ENCODE data around the gene RMND1. TPM values are rescaled to one million over a fixed set of nuclear protein-coding genes. Genes with fewer than 3 reads are reported as not detected.
"Not testable (repeated sequence)": the region's sequence is repeated elsewhere in the genome, so short reads cannot be mapped to it uniquely, and the experiment has no call there.

RMND1 gene
- total and polyA plus RNA-seq, 2 donors from 2014 or later: 18.3 to 33.7 TPM

GRCh38 chr6:151357758-151358436 lies 94.0 kb downstream of the RMND1 start:
- no peak for FAIRE-seq
- no peak overlapping the region for H3K27ac ChIP-seq (ENCODE audit: low read depth in 2 of 2, low read length in 2 of 2)

GRCh38 chr6:151356983-151357382 lies 94.9 kb downstream of the RMND1 start:
- intact Hi-C loops (cut with DNase I); H3K4me1 ChIP-seq (ENCODE audit: control insufficient read depth in 2 of 3, insufficient read depth in 2 of 3, low read depth in 1 of 3, low read length in 3 of 3); H3K9ac ChIP-seq (ENCODE audit: low read length in 3 of 3); H3K27ac ChIP-seq (ENCODE audit: low read depth in 2 of 2, low read length in 2 of 2); FAIRE-seq; H3K9me3 ChIP-seq (ENCODE audit: control insufficient read depth in 2 of 3, insufficient read depth in 1 of 3, low read length in 3 of 3); H3K27me3 ChIP-seq (ENCODE audit: control insufficient read depth, insufficient read depth, low read length); H3K4me3 ChIP-seq (ENCODE audit: low read length in 3 of 3); DNase-seq; H3K36me3 ChIP-seq (ENCODE audit: control insufficient read depth in 2 of 3, insufficient read depth in 3 of 3, low read length in 3 of 3): not testable (repeated sequence)

More at GRCh38 chr6:151357758-151358436, 94.0 kb downstream of the RMND1 start:
- Histone ChIP-seq H3K4me3 (ENCODE audit: low read length in 3 of 3) (no peak overlapping the region), H3K9ac (ENCODE audit: low read length in 3 of 3) (no peak overlapping the region), H3K9me3 (ENCODE audit: control insufficient read depth in 2 of 3, insufficient read depth in 1 of 3, low read length in 3 of 3) (no peaks in the 10 kb centered on the region), H3K4me1 (ENCODE audit: control insufficient read depth in 2 of 3, insufficient read depth in 2 of 3, low read depth in 1 of 3, low read length in 3 of 3) (no peaks in the 10 kb centered on the region), H3K36me3 (ENCODE audit: control insufficient read depth in 2 of 3, insufficient read depth in 3 of 3, low read length in 3 of 3) (peaks cover 3 to 8% (median 8%) of the 10 kb centered on the region in 3 donors), H3K27me3 (ENCODE audit: control insufficient read depth, insufficient read depth, low read length) (no peaks in the 10 kb centered on the region)
- TF ChIP-seq CTCF (IDR thresholded peaks at IDR 0.05; ENCODE audit: borderline replicate concordance, extremely low read depth, insufficient read depth): no peak
- intact Hi-C loops (cut with DNase I): no loop called here
- DNase-seq: no peak

Other genes starting within 250 kb of the RMND1 start
- 84.6 TPM for gene AKAP12, start 212.2 kb downstream of the RMND1 start, total RNA-seq
- gene AKAP12, start 212.2 kb downstream of the RMND1 start, polyA plus RNA-seq (ENCODE audit: insufficient read depth, low read depth, low replicate concordance): 10.2 TPM
- 11.2 TPM for gene ZBTB2, start 60.6 kb downstream of the RMND1 start, total RNA-seq
- gene ZBTB2, start 60.6 kb downstream of the RMND1 start, polyA plus RNA-seq (ENCODE audit: insufficient read depth, low read depth, low replicate concordance): 6.0 TPM
- 2.1 TPM for gene CCDC170, start 41.9 kb upstream of the RMND1 start, total RNA-seq
- gene CCDC170, start 41.9 kb upstream of the RMND1 start, polyA plus RNA-seq (ENCODE audit: insufficient read depth, low read depth, low replicate concordance): 0.34 TPM

All from kidney (tissue), 14 donors.